Colon (tissue), 2 donors: ENCODE results near the gene CBX3.
"Not testable (repeated sequence)": the region's sequence is repeated elsewhere in the genome, so short reads cannot be mapped to it uniquely, and the experiment has no call there.

Experiments used
- FAIRE-seq: peaks from 2 replicates; lab custom pipeline; 2012; peaks lifted over from hg19 to GRCh38; lab: Jason Lieb, UNC
- donor health status: control.
- donor health status: control.

CBX3 gene

DNA sequence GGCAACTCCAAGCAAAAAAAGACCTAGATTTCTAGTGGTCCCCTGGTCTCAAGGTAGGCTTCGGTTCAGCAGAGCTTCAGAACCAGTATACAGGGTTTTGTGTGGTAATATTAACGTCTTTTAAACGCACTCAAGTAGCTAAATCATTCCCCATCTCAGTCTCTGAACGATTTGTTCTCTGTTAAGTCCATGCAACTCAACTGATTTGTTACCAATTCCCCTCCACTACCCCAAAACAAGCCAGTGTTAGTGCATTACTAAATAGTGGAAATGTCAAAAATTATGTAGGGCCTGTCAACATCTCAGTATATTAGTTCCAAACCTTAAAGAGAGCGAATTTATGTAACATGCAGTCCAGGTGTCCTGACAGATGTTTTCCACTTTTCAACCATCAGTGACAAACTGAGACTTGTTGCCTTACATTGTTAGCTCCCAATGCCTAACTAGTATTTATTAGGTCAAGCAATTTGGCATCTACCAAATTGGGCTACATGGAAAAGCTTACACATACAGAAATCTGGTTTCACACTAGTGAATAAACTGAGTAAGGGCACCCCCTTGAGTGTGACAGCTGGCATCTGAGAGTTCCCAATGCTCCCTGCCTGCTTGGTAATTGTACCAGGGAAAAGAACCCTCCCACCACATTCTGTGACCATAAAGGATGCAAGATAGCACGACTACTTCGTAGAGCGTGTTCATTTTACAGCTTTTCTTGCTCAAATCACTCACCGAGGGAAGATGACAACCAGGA, 13.2 kb upstream of the CBX3 start:
- FAIRE-seq, result no peak

DNA sequence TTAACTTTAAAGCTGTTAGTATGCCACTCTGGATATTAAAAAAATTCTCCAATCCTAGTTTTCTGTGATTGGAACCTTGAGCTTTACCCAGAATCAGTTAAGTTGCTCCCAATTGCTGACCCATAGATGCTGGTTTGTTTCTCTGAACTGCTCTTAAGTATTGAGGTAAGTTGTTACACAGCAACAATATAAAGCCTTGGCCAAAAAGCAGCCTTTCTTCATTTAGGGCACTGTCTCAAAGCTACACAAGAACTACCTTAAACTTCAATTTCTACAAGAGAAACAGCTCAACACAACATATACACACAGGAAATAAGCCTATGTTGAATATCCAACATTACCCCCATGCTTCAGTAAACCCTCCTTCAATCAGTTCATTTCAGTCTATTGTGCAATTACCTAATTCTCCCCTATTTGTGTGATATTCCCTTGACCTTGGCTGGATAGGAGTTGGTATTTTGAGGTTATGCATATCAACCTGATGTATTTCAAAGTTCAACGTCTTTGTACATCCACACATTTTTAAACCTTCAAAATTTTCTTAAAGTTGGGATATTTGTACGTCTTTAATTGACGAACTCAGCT, 12.5 kb upstream of the CBX3 start:
- no peak for FAIRE-seq

DNA sequence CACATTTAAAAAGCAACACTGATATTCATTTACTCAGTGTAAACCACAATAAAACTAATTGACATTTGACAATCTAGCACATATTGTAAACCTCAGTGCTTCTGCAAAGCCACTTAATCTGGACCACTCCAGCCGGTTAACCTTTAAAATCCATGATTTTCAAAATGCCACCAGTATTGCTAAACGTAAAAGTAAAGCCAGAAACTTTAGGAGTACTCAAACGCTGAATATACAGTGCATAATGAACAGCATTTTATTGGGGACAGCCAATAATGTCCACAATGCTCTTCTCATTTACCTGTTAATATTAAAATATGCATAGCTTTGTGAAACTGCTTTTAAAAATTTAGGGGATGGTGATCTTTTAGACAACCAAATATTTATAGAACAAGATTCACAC, 11.8 kb upstream of the CBX3 start:
- no peak for FAIRE-seq

DNA sequence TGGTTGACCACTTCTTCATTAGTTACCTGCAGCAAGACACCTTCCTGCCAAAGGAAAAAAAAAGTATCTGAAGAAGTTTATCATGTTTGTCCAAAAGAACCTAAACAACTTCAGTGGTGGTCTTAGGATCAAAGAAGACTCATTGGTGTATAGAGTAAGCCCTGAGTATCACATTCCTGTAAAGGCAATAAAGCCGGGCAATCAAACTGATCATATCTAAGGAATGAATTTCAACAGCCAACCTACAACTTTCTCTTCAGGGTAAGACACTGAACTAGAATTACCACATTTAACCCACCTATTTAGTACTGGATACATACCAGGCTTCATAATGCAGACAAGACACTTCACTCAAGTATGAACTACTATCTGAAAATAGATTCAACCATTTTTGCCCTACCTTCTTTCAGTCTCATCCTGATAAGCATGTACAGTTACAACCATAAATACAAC, 11.1 kb upstream of the CBX3 start:
- FAIRE-seq, result no peak

DNA sequence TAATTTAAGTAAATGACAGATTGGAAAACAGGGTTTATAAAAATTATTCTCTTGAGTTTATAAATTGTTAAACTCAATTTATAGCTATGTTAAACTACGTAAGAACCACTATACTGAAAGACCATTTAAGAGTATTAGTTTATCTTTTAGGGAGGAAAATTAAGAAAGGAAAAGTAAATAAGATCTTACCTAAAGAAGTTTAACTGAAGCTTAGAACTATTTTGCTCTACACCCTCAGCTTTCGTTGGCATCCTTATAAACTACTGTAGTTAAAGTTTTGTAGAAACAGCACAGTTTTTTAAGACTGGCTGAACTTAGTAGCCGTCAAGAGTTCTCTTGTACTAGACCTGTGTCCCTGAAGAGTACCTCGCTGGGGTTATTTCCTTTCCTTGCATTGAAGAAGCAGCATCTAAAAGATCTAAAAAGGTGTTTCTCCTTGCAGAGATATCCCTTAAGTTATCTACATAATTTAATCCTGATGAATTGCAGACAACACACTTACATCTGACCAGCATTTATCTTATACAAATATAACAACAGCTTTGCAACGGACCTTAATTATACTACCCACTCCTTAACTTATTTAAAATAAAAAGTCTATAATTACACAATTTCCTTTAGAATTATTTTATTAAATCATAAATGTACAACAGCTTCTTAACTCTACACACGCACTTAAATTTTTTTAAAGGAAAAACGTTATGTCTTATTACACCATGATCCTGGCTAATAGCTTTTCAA, 10.1 kb upstream of the CBX3 start:
- FAIRE-seq, result no peak

DNA sequence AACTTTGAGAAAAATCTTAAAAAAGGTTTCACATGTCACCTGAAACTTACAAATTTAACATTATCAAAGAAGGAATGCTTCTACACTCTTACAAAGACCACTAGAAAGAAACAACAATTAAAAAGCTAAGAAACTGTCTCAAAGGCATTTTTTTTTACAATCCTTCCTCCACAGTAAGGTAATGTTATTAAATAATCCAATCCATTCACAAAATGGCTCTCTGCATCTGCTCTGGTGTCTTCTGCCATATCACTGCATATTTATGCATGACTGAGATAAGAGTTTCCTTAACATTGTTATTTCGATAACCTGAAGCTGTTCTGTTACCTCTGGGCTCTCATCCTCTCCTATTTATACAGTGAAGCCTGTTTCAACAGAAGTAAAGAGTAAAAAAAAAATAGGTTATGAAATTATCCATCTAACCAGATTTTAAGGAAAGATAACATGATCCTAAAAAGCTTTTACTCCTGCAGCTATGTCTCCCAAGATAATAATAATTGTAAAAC, 9.5 kb upstream of the CBX3 start:
- FAIRE-seq, result no peak

DNA sequence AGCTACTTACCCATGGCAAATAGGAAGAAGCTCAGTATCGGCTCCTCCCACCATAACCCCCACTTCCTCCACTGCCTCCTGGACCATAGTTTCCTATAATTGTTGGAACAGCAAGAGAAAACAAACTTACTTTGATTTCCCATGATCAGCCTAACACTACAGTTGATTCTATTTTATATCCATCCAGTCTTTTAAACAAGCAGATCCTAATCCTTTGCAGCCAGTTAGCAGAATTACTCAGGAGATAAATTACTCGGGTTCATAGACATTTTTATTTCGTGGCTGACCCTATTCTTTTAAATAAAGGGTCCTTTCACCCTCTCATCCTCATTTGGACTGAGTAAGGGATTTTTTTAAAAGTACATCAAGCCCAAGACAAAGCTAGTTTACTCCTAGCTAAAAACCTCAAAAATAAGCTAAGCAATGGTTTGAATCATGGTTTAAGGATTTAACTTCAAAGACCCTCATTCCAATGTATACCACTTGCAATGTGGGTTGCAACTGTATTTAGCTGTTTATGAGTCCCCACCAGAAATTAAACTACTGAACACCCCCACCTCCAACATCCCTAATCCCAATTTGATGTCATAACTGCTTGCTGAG, 9.0 kb upstream of the CBX3 start:
- FAIRE-seq, result no peak

DNA sequence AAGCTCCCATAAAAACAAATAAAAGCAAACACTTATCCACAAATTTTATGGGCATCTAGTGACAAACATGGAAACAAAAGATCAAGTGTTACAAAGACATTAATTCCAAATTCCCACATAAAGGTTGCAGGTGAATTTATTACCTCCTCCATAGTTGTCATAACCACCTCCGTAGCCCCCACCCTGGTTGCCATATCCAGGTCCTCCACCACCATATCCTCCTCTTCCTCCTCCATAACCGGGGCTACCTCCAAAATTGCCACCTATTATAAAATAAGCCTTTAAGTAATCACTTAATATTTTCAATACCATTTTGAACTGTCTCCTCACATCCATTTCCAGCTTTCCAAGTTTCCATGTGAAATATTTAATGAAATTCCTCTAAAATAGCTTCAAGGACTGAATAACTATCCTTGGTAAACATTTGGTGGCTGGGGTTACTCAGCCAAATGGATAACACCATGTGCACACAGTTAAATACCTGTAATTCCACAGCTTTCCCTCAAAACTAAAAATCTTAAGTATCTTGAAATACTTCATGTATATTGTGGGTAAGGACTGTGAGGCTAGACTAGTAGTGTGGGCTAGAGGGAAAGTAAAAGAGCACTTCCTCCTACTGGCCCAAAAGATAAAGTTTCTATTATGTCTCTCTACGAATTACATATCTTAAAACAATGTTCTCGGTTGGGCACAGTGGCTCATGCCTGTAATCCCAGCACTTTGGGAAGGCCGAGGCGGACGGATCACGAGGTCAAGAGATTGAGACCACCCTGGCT, 7.9 kb upstream of the CBX3 start:
- no peak for FAIRE-seq

DNA sequence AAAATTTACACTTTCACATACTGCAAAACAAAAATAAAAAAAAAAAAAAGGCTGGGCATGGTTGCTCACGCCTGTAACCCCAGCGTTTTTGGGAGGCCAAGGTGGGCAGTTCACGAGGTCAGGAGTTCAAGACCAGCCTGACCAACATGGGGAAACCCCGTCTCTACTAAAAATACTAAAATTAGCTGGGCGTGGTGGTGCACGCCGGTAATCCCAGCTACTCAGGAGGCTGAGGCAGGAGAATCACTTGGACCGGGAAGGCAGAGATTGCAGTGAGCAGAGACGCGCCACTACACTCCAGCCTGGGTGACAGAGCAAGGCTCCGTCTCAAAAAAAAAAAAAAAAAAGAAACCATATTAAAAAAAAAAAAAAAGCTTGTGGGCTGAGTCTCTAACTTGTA, 6.8 kb upstream of the CBX3 start:
- not testable (repeated sequence) for FAIRE-seq

DNA sequence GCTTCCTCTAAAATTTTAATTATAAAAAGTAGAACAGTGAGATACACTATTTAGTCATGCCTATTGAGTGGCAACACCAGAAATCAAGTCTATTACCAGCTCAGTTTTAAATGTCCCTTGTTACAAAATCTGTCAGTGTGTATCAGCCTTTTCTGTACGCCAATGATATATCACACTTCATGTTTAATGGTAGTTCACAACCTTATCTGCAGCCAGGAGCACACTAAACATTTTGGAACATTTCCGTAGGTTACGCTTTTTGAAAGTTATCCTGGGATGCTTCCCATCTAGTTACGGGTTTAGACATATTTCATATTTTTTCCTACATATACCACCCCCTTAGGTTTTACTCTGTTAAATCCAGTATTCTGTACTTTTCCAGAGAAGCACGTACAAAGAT, 6.4 kb upstream of the CBX3 start:
- no peak for FAIRE-seq

DNA sequence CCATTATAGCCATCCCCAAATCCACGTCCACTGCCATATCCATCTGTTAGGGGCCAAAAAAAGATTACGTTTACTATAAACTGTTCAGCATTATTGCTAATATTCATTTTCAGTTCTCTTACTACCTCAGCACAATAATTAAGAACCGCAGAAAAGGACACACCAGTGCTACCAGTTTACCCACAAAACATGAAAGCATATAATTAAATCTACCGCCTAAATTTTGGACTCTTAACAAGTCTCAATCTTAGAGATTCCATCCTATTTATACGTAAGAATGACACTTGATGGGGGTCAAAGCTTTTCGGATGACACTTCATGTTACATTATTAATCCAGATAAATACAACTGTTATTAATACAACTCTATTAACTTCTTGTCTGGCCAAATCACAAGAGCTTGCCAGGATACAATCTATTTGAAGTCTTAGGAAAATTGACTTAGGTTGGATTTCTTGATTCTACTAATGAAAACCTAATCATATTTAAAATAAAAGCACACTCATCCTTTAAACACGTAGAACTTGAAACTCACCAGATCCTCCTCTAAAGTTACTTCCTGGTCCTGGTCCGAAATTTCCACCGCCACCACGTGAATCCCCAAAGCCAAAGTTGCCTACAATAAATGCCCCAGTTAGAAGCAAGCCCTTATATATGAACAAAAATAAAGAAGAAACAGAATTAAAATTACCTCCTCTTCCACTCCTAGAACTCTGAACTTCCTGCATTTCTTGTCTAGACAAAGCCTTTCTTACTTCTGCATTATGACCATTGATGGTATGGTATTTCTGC, 5.5 kb upstream of the CBX3 start:
- FAIRE-seq, result no peak

DNA sequence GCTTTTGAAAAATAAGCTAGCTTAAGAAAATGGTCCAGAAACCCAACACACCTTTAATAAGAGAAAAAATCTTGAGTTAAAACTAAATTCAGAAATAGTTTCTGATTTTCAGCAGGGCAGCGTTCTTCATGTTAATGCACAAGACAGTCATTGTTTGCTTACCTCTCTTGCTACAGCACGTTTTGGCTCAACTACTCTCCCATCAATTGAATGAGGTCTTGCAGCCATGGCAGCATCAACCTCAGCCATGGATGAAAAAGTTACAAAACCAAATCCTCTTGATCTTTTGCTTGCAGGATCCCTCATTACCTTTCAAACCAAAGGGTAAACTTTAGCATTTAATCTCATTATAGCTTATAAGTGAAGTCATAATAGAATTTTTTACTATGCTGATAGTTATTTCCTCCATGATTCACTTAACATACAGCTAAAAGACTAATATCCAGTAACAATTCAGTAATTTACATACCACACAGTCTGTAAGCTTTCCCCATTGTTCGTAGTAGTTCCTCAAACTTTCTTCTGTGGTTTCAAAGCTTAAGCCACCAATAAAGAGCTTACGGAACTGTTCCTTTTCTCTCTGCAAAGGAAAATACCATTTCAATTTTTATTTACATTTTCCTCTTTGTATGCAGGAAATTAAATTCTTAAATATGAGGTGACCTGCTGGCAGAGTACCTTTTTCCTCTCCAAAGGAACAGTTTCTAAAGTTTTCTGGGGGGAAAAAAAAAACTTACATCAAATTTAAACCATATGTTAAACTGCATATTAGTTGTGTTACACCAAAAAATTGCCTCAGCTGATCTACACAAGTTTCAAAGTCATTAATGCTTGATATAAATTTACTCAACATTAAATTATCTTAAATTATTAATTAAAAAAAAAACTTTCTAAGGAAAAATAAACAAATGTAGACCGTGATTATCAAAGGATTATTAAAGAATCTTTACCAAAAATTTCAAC, 4.1 kb upstream of the CBX3 start:
- no peak for FAIRE-seq

DNA sequence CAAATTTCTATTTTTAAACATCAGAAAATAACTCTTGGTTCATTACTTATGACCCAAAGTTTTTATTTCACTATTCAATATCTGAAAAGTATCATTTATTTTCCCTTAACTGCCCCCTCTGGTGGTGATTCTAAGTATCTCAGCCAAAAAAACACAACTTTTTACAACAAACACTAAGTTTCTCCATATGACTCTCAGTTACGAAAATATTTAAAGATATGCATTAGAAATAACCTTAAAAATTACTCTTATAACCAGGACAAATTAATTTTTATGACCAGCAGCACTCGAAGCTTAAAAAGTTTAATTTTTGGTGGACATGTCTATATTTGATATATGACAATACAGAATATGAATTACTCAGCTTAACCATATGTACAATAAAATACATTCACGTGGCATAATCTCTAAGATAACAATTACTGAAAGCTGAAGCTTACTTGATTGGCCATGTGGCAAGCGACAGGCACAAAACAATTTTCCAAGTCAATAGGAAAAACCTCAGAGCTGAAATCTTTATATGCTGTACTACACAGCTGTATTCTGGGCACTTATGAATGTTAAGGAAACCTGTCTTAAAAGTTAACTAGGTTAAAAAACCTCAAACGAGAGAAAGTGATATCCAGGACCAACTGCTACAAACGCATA, 3.3 kb upstream of the CBX3 start:
- no peak for FAIRE-seq

DNA sequence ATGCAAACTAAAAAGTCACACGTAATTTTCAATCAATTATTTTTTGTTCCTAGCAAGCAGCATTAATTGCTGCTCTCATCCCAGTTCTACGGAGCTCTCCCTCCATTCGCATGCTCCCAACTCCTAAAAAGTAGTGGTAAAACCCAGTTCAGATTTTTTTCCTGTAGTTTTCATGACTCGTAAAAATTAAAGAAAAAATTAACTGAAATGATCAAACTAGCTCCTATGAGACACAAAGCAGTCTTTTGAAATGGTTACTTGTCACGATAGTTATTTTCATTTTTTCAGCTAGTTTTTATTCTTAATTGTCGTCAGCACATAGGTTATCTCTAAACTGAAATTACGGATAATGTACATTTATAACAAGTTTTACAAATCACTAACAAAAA, 2.8 kb upstream of the CBX3 start:
- FAIRE-seq, result no peak

DNA sequence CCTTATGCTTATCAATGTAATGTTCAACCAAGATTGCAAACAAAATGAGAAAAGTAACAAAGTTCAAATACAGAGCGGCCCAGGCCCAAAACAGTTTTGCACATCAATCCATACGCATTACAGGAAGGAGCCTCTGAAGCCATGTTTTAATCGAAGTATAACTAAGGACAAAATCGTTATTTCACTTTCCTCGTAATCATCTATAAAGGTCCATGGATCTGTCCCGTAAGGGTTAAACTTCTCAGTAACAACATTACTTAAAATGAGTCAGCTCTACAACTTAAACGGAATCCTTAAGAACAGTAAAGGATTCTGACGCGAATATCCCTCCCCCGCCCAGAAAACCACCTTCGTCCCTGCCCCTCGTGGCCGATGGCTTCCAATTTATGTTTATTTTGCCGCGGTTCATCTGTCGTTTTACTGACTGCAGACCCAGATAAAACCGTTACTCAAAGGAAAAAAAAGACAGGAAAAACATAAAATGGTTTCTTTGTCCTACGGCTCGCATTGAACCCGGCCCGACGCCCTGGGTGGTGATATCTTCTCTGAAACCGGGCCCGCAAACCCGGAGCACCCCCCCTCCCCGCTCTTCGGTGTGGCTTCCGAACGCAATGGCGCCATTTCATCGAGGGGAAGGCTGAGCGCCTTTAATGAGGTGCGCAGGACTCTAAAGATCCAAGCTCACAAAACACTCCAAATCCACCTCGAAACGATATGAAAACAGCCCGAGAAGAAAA, 2.1 kb upstream of the CBX3 start:
- FAIRE-seq, result no peak

DNA sequence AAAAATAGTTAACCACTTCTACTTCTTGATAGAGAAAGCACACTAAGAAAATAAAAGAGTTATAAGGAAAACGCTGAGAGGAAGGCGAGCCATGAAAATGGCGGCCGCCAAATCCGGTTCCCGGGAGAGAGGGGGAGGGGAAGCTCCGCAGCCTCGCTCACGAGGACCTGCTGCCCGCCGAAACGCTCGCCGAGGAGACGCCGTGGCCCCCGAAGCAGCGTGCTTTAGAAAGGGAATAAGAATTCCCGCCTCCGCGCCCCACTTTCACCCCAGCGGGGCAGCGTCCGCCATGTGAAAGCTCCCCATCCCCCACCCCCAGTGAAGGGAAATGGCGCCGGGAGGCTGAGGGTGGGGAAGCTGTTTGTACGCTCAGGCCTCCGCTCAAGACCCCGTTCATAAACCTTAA, 1.5 kb upstream of the CBX3 start:
- FAIRE-seq, result no peak

DNA sequence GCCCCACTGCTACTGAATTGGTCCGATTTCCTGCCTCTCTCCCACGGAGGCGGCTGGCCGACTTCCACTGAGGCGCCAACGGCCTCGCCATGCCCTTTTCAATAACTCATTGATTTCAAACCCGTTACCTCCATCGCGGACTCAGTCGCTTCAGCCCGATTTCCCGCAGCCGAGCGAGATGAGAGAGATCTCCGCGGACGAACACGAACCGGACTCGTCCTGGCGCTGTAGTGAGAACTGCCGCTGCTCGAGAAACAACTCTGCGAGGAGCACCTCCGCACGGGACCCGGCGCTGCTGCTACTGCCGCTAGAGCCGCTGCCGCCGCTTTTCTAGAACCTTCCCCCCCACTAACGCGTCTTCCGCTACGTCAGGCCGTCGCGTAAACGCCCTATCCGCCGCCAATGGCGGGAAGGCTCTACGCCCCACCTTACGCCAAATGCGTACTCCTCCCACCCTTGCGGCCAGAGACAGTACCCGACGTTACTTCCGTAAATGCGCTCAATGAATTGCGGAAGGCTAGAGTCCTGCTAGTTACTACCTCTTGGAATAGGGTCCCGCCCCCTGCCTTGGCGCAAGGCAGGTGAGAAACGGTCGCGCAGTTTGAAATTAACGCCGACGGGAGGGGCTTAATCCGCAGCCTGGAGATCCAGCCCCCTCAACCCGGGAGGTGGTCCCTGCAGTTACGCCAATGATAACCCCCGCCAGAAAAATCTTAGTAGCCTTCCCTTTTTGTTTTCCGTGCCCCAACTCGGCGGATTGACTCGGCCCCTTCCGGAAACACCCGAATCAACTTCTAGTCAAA, 900 bp upstream of the CBX3 start, which contains the start of gene HNRNPA2B1:
Gene HNRNPA2B1, minus strand, starts transcription at position 303 of the 803 bp plus-strand sequence. Its CDS starts 169 bp downstream, at position 134.
- FAIRE-seq, result peak; percentile 43
